Psoas muscle (tissue), 8 donors: ENCODE data around the gene KRTAP5-5. TPM values are rescaled to one million over a fixed set of nuclear protein-coding genes. Genes with fewer than 3 reads are reported as not detected.

ENCODE experiments used
- ATAC-seq, 4 donors: fragments of 200-7000 bp; cut with Tn5 transposase; one replicate each; pipeline ENCODE4 v1.9.1; 2020; ENCODE audit warnings: moderate library complexity in 3 of 4, mild to moderate bottlenecking in 2 of 4
- DNase-seq, 2 donors: peaks; one replicate each; pipeline ENCODE4 v3.0.0-alpha.2; 2020
- H3K27ac ChIP-seq: fragments of 200-600 bp; one replicate; pipeline ENCODE4 v1.8.0; 2022
- H3K27me3 ChIP-seq, 3 donors: fragments of 200-600 bp in 1 of 3; one replicate each; pipeline versions ENCODE4 v1.6.1 to v1.8.0; 2013 to 2022; ENCODE audit warnings: low read length in 2 of 3, mild to moderate bottlenecking in 2 of 3, moderate library complexity in 1 of 3; ENCODE audit not compliant: insufficient read depth in 3 of 3
- H3K36me3 ChIP-seq, 2 donors: fragments of 200-600 bp in 1 of 2; one replicate each; pipeline versions ENCODE4 v1.6.1 to v1.8.0; 2013 to 2022; ENCODE audit warnings: low read depth in 1 of 2, mild to moderate bottlenecking in 1 of 2, moderate library complexity in 1 of 2; ENCODE audit not compliant: insufficient read depth in 1 of 2
- H3K4me1 ChIP-seq: fragments of 200-600 bp; one replicate; pipeline ENCODE4 v1.8.0; 2022
- H3K4me3 ChIP-seq: fragments of 200-600 bp; one replicate; pipeline ENCODE4 v1.8.0; 2022; ENCODE audit warnings: mild to moderate bottlenecking
- H3K9me3 ChIP-seq: fragments of 200-600 bp; one replicate; pipeline ENCODE4 v1.8.0; 2022
- WGBS, 3 donors: extraction: QIAGEN DNeasy Blood & Tissue Kit; methylation state at CpG; one replicate each; pipeline versions ENCODE4 v1.1.6 to v1.1.7; 2013; 5-methylcytosine and 5-hydroxymethylcytosine counted together
- intact Hi-C, 2 donors: fragments of 100-400 bp; cut with DNase I; formaldehyde crosslinking; loops; one replicate each; pipeline versions ENCODE4 v1.11.0 to v1.14.2; 2022
- polyA plus RNA-seq, 3 donors: library from polyadenylated mRNA; stranded (reverse); fragments of 200-250 nt; gene quantifications; one replicate each; pipeline ENCODE4 v1.2.3, GENCODE V29; 2013
- total RNA-seq, 4 donors: library from RNA; stranded (reverse); fragmentation: NEBNext Ultra II Directional in 2 of 4; extraction: Animal tissue kit (Norgen Biotek cat#: 25700) in 2 of 4; gene quantifications; one replicate each; pipeline versions ENCODE4 v1.2.1 to v1.2.4, GENCODE V29; 2021 to 2023
- TF ChIP-seq, protein P1 (sequence below): fragments of 200-600 bp; IDR thresholded peaks from one replicate; pipeline ENCODE4 v1.8.0; 2022; ENCODE audit warnings: antibody characterized with exemption
- donor health status: healthy with polysubstance abuse.
- donor health status: DM: no; HTN: no; CAD: no; lungs with moderate emphysema.
- donor health status: Bipolar disorder and iron deficiency.
- donor health status: healthy.
- donor health status: DM: yes; HTN: yes; CAD: no.
- donor health status: DM: no; HTN: no; CAD: no.
- donor health status: DM: no; HTN: no; CAD: no.
- donor health status: DM: yes; HTN: yes; CAD: no.

KRTAP5-5 gene
- total and polyA plus RNA-seq, 7 donors, result not detected

DNA sequence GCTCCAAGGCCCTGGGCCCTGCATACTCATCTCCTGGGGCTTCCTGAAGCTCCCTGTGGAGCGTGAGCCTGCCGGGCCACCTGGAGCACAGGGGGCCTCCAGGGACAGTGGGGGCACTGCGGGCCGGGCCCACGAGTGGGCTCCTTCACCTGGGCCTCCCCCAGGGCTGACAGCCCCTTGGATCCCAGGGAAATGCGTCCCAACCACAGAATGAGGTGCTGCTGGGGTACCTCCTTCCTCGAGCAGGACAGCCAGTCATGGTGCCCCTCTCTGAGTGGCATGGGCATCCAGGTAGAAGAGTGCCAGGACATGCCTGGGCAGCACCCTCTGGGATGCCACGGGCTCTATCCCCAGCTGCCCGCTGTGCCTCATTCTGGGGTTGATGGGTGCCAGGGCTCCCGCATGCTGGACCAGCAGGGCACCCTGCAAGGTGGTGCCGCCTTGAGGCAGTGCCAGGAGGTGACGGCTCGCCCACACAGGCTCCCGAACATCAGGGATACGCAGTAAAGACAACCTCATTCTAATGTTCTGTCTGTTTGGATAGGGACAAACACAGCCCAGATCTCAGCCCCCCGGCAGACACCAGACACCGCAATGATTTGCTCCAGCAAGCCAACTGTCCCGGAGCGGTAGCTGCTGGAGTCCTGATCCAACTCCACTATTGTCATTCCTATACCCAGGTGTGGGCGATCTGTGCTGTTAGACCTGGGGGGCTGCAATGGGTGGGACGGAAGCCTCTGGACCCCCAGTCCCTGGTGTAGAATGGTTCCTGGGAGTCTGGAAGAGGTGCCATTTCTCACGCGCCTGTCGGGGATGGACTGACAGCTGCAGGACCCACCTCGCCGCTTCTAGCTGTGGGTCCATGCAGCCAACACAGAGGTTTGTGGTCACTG, 25.8 kb downstream of the KRTAP5-5 start:
- no peaks in the 10 kb centered on the region for H3K9me3 ChIP-seq
- whole genome bisulfite sequencing, 3 donors, result 79 to 83% (median 82%) methylated on average over 26 of the region's 26 CpGs
- TF ChIP-seq, protein P1, sequence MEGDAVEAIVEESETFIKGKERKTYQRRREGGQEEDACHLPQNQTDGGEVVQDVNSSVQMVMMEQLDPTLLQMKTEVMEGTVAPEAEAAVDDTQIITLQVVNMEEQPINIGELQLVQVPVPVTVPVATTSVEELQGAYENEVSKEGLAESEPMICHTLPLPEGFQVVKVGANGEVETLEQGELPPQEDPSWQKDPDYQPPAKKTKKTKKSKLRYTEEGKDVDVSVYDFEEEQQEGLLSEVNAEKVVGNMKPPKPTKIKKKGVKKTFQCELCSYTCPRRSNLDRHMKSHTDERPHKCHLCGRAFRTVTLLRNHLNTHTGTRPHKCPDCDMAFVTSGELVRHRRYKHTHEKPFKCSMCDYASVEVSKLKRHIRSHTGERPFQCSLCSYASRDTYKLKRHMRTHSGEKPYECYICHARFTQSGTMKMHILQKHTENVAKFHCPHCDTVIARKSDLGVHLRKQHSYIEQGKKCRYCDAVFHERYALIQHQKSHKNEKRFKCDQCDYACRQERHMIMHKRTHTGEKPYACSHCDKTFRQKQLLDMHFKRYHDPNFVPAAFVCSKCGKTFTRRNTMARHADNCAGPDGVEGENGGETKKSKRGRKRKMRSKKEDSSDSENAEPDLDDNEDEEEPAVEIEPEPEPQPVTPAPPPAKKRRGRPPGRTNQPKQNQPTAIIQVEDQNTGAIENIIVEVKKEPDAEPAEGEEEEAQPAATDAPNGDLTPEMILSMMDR, result no peak
- intact Hi-C loops, result loop anchor here in 1 of 2 donors (2.0 kb wide), 1 partner anchor 497 kb away; no protein-coding TSS in a partner anchor
- no peak for ATAC-seq
- no peak overlapping the region for H3K4me3 ChIP-seq
- DNase-seq, result no peak
- H3K36me3 ChIP-seq, result no peaks in the 10 kb centered on the region
- H3K27ac ChIP-seq, result no peak overlapping the region
- H3K4me1 ChIP-seq, result no peaks in the 10 kb centered on the region
- peaks cover 0 to 3% (median 2%) of the 10 kb centered on the region in 3 donors for H3K27me3 ChIP-seq

DNA sequence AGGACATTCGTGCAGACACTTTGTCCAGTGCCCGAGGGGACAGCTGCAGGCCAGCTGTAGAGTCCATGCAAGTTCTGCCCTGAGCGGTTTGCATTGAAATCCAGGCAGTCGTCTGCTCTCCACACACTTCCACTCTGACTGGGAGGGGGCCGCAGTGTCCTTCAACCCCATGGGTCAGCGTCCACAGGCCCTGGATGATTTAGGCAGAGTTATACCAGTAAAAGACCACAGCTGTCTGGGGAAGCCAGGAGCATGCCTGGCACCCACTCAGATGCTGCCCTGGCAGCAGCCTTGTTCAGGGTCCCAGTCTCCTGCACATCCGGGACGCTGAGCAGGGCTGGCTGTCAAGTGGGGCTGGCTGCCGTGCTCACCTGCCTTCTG, 26.5 kb downstream of the KRTAP5-5 start:
- Histone ChIP-seq H3K4me3 (no peak overlapping the region), H3K27ac (no peak overlapping the region), H3K27me3 (peaks cover 0 to 3% (median 2%) of the 10 kb centered on the region in 3 donors), H3K4me1 (no peaks in the 10 kb centered on the region), H3K9me3 (no peaks in the 10 kb centered on the region), H3K36me3 (no peaks in the 10 kb centered on the region)
- TF ChIP-seq, protein P1, result no peak
- 61 to 78% (median 66%) methylated on average over 9 of the region's 9 CpGs for WGBS, 3 donors
- DNase-seq (no peak), ATAC-seq (no peak)
- intact Hi-C loops, result no loop called here

DNA sequence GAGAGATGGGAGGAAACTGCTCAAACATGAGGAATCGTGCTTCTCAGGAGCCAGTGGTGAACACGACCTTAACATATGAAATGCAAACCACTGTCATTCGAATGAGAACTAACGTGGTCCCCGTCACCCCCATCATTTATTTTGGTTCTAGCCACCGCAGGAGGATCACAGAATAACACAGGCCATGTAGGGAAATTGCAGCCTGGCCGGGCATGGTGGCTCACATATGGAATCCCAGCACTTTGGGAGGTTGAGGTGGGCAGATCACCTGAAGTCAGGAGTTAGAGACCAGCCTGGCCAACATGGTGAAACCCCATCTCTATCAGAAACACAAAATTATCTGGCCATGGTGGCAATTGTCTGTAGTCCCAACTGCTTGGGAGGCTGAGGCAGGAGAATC, 27.1 kb downstream of the KRTAP5-5 start:
- WGBS, 3 donors, result 74 to 82% (median 81%) methylated on average over 7 of the region's 7 CpGs
- peaks cover 0 to 3% (median 2%) of the 10 kb centered on the region in 3 donors for H3K27me3 ChIP-seq
- TF ChIP-seq, protein P1, result no peak
- no peak overlapping the region for H3K27ac ChIP-seq
- H3K36me3 ChIP-seq, result no peaks in the 10 kb centered on the region
- no peak overlapping the region for H3K4me3 ChIP-seq
- intact Hi-C loops, result no loop called here
- H3K4me1 ChIP-seq, result no peaks in the 10 kb centered on the region
- DNase-seq, result no peak
- no peak for ATAC-seq
- H3K9me3 ChIP-seq, result no peaks in the 10 kb centered on the region

DNA sequence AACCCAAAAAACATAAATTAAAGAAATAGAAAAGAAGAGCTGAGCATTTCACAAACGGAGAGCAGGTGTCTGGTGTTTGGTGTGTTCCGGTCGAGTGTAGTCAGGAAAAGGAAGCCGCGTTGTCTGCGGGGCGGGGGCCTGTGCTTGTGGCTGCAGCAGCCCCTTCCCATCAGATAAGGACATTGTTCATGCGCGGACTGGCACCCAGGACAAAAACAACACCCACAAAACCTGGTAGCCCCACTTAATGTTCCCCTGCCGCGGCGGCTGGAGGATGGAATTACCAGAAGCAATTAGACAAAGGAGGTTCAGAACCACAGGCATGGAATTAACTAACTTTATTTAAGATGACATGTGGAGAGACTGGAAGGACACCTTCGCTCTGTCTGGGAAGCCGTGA, 29.9 kb downstream of the KRTAP5-5 start:
- no peaks in the 10 kb centered on the region for H3K36me3 ChIP-seq
- no peaks in the 10 kb centered on the region for H3K9me3 ChIP-seq
- 66 to 82% (median 81%) methylated on average over 14 of the region's 14 CpGs for WGBS, 3 donors
- intact Hi-C loops, result no loop called here
- H3K4me1 ChIP-seq, result no peaks in the 10 kb centered on the region
- DNase-seq, result no peak
- no peak for ATAC-seq
- H3K4me3 ChIP-seq, result no peak overlapping the region
- H3K27me3 ChIP-seq, result peaks cover 0 to 3% (median 2%) of the 10 kb centered on the region in 3 donors
- TF ChIP-seq, protein P1, result no peak
- no peak overlapping the region for H3K27ac ChIP-seq
